Keratinocyte (primary cell): ENCODE results near the gene MAEA. TPM values are rescaled to one million over a fixed set of nuclear protein-coding genes. Genes with fewer than 3 reads are reported as not detected.

ENCODE experiments used
- DNase-seq: peaks from one replicate; pipeline ENCODE4 v3.0.0-alpha.2; 2011; ENCODE audit warnings: low read depth, missing footprints, low spot score
- FAIRE-seq: peaks from 2 replicates; lab custom pipeline; 2011; peaks lifted over from hg19 to GRCh38; lab: Jason Lieb, UNC
- H2AFZ ChIP-seq: 2 replicates; pipeline ENCODE4 v1.6.0; 2012; ENCODE audit warnings: low read length, control low read depth, inconsistent platforms; ENCODE audit not compliant: control insufficient read depth
- H3K27ac ChIP-seq: 2 replicates; pipeline ENCODE4 v1.5.1; 2011; ENCODE audit warnings: low read length; ENCODE audit not compliant: control insufficient read depth, insufficient read depth
- H3K27me3 ChIP-seq: 3 replicates; pipeline ENCODE4 v1.6.0; 2011; ENCODE audit warnings: low read length; ENCODE audit not compliant: control insufficient read depth, insufficient read depth; ENCODE audit errors: extremely low read depth
- H3K36me3 ChIP-seq, 2 experiments: 2 replicates in 1 of 2; 3 replicates in 1 of 2; pipeline ENCODE4 v1.5.1; 2011; ENCODE audit warnings: low read length in 2 of 2, mild to moderate bottlenecking in 1 of 2; ENCODE audit not compliant: control insufficient read depth in 2 of 2, insufficient read depth in 2 of 2; ENCODE audit errors: extremely low read depth in 1 of 2
- H3K4me1 ChIP-seq: 3 replicates; pipeline ENCODE4 v1.5.1; 2011; ENCODE audit warnings: low read length; ENCODE audit not compliant: control insufficient read depth, insufficient read depth; ENCODE audit errors: extremely low read depth
- H3K4me2 ChIP-seq: 3 replicates; pipeline ENCODE4 v1.6.0; 2011; ENCODE audit warnings: low read depth, low read length; ENCODE audit not compliant: control insufficient read depth, insufficient read depth; ENCODE audit errors: extremely low read depth
- H3K4me3 ChIP-seq, 3 experiments: fragments of 200-600 bp in 1 of 3; sonication (generic) in 1 of 3; 2 replicates in 2 of 3; 3 replicates in 1 of 3; pipeline ENCODE4 v1.5.1; 2011 to 2016; ENCODE audit warnings: low read length in 3 of 3, mild to moderate bottlenecking in 3 of 3, control low read depth in 2 of 3, inconsistent platforms in 1 of 3, low read depth in 1 of 3, mixed read lengths in 1 of 3, mixed run types in 1 of 3, moderate library complexity in 1 of 3; ENCODE audit not compliant: control insufficient read depth in 2 of 3, insufficient read depth in 2 of 3; ENCODE audit errors: extremely low read depth in 1 of 3
- H3K79me2 ChIP-seq: 2 replicates; pipeline ENCODE4 v1.6.0; 2012; ENCODE audit warnings: low read length; ENCODE audit not compliant: control insufficient read depth, insufficient read depth
- H3K9ac ChIP-seq: 3 replicates; pipeline ENCODE4 v1.6.0; 2011; ENCODE audit warnings: low read length; ENCODE audit not compliant: control insufficient read depth, insufficient read depth; ENCODE audit errors: extremely low read depth
- H3K9me1 ChIP-seq: 3 replicates; pipeline ENCODE4 v1.6.0; 2011; ENCODE audit warnings: low read length; ENCODE audit not compliant: control insufficient read depth, insufficient read depth; ENCODE audit errors: extremely low read depth
- H3K9me3 ChIP-seq: 2 replicates; pipeline ENCODE4 v1.5.1; 2012; ENCODE audit warnings: low read depth, low read length; ENCODE audit not compliant: control insufficient read depth
- H4K20me1 ChIP-seq: 3 replicates; pipeline ENCODE4 v1.6.0; 2011; ENCODE audit warnings: low read length; ENCODE audit not compliant: control insufficient read depth, insufficient read depth; ENCODE audit errors: extremely low read depth
- EZH2 ChIP-seq: IDR thresholded peaks from one replicate; pipeline ENCODE4 v1.6.1; 2012; ENCODE audit warnings: inconsistent platforms, mild to moderate bottlenecking, low read length, moderate library complexity
- dilution Hi-C: fragments of 300-500 bp; cut with MboI; formaldehyde crosslinking; loops from one replicate; pipeline ENCODE4 v1.7.0; 2020; ENCODE audit warnings: low sequenced_read_pairs; ENCODE audit not compliant: extremely low pct_ligation_motif_present
- polyA plus RNA-seq, 5 experiments: library from polyadenylated mRNA; depleted of rRNA in 3 of 5; stranded (reverse) in 3 of 5; stranded (forward) in 1 of 5; unstranded in 1 of 5; fragments of >200 nt; gene quantifications; 1 replicate in 1 of 5; 2 replicates in 3 of 5; 3 replicates in 1 of 5; pipeline versions ENCODE4 v1.2.1 to v1.2.3, GENCODE V29; 2011 to 2012; ENCODE audit warnings: missing spikeins in 2 of 5, low read depth in 1 of 5, low replicate concordance in 1 of 5
- TF ChIP-seq, protein P1 (sequence below), 3 experiments: IDR thresholded peaks in 1 of 3; conservative IDR thresholded peaks in 1 of 3; optimal IDR thresholded peaks in 1 of 3; 2 replicates in 2 of 3; 3 replicates in 1 of 3; pipeline versions ENCODE3 to v1.5.1; 2011; ENCODE audit warnings: low read length in 3 of 3, mild to moderate bottlenecking in 3 of 3, moderate library complexity in 2 of 3, control low read depth in 1 of 3, inconsistent platforms in 1 of 3; ENCODE audit not compliant: insufficient read depth in 2 of 3; ENCODE audit errors: extremely low read depth in 1 of 3

Gene MAEA
- polyA plus RNA-seq, 1 donor (not counting 4 experiments of a cell fraction or from before 2014, with no cell fraction given): 89.7 TPM

DNA sequence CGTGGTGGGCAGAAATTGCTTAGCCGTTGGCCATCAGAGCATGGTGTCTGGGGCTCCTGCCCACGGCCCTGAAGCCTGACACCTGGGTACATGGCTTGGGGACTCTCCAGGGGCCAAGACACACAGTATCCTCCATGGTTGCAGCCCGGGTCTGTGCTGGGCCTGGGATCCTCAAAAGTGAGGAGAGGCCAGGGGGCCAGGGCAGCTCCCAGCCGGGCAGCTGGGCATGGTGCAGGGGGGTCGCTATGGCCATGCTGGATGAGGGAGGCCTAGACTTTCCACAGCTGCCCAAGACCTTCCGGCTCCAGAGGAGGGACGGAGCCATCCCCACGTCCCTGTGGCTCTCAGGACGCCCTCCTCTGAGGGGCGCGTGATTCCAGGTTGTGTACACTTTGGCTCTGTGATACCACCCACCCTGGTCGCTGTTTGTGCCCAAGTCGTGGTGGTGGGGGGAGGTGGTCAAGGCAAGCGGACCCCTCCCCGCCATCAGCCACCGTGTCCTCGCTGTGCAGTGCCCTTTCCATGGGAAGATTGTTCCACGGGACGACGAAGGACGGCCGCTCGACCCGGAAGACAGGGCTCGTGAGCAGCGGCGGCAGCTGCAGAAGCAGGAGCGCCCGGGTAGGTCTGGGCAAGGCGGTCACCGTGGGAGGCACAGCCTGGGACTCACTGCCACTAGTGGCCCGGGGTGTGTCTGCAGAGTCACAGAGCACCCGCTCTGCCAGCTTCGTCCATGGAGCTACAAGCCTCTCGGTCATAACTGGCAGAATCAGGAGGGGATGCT lies 90.9 kb downstream of the MAEA start:
- Histone ChIP-seq H3K9me3 (no peaks in the 10 kb centered on the region), H3K27me3 (no peaks in the 10 kb centered on the region), H3K9me1 (no peaks in the 10 kb centered on the region), H4K20me1 (no peaks in the 10 kb centered on the region), H3K4me3 (no peak overlapping the region), H3K36me3 (peaks cover 4 to 16% of the 10 kb centered on the region in 2 experiments), H2AFZ (no peak overlapping the region), H3K4me1 (no peaks in the 10 kb centered on the region), H3K79me2 (no peaks in the 10 kb centered on the region), H3K9ac (no peak overlapping the region), H3K27ac (no peak overlapping the region), H3K4me2 (no peak overlapping the region)
- dilution Hi-C loops: no loop called here
- TF ChIP-seq EZH2: no peak
- TF ChIP-seq, protein P1, sequence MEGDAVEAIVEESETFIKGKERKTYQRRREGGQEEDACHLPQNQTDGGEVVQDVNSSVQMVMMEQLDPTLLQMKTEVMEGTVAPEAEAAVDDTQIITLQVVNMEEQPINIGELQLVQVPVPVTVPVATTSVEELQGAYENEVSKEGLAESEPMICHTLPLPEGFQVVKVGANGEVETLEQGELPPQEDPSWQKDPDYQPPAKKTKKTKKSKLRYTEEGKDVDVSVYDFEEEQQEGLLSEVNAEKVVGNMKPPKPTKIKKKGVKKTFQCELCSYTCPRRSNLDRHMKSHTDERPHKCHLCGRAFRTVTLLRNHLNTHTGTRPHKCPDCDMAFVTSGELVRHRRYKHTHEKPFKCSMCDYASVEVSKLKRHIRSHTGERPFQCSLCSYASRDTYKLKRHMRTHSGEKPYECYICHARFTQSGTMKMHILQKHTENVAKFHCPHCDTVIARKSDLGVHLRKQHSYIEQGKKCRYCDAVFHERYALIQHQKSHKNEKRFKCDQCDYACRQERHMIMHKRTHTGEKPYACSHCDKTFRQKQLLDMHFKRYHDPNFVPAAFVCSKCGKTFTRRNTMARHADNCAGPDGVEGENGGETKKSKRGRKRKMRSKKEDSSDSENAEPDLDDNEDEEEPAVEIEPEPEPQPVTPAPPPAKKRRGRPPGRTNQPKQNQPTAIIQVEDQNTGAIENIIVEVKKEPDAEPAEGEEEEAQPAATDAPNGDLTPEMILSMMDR (optimal IDR thresholded peaks at IDR 0.05 in 1 of 3, IDR thresholded peaks at IDR 0.05 in 1 of 3, conservative IDR thresholded peaks at IDR 0.05 in 1 of 3; ENCODE audit: extremely low read depth in 1 of 3, insufficient read depth in 2 of 3, low read length in 3 of 3): no peak
- FAIRE-seq (no peak), DNase-seq (no peak)

DNA sequence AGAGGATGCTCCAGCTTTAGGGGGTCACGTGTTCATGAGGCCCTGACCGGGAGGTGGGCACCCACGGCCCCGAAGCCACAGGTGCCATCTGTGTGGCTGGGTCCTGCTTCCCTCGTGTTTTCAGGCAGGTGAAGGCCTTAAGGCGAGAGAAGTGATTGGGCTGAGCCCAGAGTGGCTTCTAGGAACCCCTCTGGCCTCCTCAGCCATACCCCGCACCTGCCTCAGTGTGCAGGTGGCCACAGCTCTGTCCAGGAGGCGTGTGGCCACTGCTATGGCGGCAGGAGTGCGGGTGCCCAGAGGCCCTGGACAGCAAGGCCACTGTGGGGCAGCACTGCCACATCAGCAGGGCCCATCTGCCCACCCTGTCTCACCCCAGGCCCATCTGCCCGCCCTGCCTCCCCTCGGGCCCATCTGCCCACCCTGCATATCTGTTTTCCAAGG lies 91.5 kb downstream of the MAEA start:
- H3K27me3 ChIP-seq: no peaks in the 10 kb centered on the region
- H3K79me2 ChIP-seq: no peaks in the 10 kb centered on the region
- no peaks in the 10 kb centered on the region for H3K9me1 ChIP-seq
- H3K4me1 ChIP-seq: no peaks in the 10 kb centered on the region
- no peak for DNase-seq
- no peak for FAIRE-seq
- no peak overlapping the region for H3K4me3 ChIP-seq
- TF ChIP-seq, protein P1 (optimal IDR thresholded peaks at IDR 0.05 in 1 of 3, IDR thresholded peaks at IDR 0.05 in 1 of 3, conservative IDR thresholded peaks at IDR 0.05 in 1 of 3; ENCODE audit: extremely low read depth in 1 of 3, insufficient read depth in 2 of 3, low read length in 3 of 3): no peak
- no peak for TF ChIP-seq EZH2
- no peak overlapping the region for H3K9ac ChIP-seq
- H3K9me3 ChIP-seq: no peaks in the 10 kb centered on the region
- H3K36me3 ChIP-seq: peaks cover 4 to 20% of the 10 kb centered on the region in 2 experiments
- dilution Hi-C loops: no loop called here
- H4K20me1 ChIP-seq: no peaks in the 10 kb centered on the region
- no peak overlapping the region for H2AFZ ChIP-seq
- H3K27ac ChIP-seq: no peak overlapping the region
- no peak overlapping the region for H3K4me2 ChIP-seq
